CD4-positive, alpha-beta T cell treated with Interleukin-15 for 1 hour (primary cell): Measurements from ENCODE around the gene RRP1B.
"Not testable (repeated sequence)": the region's sequence is repeated elsewhere in the genome, so short reads cannot be mapped to it uniquely, and the experiment has no call there.

Source experiments
- DNase-seq: peaks from one replicate; pipeline ENCODE4 v3.0.0-alpha.2; 2020

RRP1B gene

DNA sequence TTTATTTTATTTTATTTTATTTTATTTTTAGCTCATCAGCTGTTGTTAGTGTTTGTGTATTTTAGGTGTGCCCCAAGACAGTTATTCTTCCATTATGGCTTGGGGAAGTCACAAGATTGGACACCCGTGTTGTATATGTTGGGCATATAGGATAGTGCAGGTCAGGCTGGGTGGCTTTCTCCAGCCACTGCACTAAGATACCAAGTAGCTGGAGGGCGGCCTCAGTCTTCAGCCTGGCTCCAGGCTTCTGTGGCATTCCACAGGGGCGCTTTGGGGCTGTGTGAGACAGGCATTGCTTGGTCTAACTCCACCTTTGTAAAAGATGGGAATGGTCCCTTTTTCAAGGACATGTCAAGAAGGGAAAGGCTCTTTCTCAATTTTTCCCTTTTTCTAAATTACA lies 16.5 kb downstream of the RRP1B start:
- no peak for DNase-seq

DNA sequence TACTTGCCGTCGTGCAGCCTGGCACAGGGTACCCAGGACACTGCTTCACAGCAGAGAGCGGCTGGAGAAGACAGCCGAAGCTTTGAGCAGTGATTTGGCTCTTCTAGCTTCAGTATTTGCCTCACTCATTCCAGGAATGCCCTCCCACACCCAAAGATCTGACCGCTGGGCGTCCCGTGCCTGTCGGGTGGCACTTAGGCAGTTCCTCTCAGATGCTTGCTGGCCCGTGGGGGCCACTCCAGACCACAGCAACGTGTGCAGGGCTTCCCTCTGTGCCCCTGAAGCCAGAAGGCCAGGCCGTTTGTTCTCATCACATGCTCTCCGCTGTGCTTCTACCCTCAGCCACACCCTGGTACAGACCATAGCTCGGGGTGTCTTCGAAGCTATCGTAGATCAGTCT lies 17.0 kb downstream of the RRP1B start:
- DNase-seq, result no peak

DNA sequence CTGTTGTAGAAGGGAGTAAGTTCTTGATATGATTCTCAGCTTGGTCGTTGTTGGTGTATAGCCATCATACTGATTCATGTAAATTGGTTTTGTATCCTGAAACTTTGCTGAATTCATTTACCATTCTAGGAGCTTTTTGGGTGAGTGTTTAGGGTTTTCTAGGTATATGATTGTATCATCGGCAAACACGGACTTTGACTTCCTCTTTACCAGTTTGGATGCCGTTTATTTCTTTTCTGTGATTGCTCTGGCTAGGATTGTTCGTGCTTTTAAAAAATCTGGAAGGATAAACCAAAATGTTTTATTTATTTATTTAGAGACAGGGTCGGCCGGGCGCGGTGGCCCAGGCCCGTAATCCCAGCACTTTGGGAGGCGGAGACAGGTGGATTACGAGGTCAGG lies 20.6 kb downstream of the RRP1B start:
- no peak for DNase-seq

DNA sequence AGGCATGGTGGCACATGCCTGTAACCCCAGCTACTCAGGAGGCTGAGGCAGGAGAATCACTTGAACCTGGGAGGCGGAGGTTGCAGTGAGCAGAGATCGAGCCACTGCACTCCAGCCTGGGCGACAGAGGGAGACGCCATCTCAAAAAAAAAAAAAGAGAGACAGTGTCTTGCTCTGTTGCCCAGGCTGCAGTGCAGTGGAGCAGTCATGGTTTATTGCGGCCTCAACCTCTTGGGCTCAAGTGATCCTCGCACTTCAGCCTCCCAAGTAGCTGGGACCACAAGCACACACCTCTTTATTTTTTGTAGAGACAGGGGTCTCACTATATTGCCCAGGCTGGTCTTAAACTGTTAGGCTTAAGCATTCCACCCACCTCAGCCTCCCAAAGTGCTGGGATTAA lies 21.1 kb downstream of the RRP1B start:
- DNase-seq, result not testable (repeated sequence)

DNA sequence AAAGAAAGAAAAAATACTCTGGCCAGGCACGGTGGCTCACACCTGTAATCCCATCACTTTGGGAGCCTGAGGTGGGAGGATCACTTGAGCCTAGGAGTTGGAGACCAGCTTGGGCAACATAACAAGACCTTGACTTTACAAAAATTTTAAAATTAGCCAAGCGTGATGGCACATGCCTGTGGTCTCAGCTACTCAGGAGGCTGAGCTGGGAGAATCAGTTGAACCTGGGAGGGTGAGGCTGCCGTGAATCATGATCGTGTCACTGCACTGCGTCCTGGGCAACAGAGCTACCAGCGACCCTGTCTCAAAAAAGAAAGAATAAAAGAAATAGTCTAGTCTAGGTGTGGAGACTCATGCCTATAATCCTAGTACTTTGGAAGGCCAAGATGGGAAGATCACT lies 22.3 kb downstream of the RRP1B start:
- no peak for DNase-seq

DNA sequence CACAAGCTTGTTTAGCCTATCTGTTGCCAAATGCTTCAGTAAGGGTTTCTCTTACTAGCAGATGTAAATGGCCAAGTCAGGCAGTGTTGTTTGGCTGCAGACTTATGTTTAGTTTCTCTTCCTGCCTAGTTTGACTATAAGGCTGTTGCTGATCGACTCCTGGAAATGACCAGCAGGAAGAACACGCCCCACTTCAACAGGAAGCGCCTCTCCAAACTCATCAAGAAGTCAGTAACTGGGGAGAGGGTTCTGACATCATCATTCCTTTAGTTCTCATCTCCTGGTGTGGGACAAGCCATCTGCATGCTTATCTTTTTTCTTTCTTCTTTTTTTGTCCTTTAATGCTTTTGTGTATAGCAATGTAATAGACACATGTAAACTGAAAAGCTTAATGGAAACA lies 25.1 kb downstream of the RRP1B start:
- no peak for DNase-seq

DNA sequence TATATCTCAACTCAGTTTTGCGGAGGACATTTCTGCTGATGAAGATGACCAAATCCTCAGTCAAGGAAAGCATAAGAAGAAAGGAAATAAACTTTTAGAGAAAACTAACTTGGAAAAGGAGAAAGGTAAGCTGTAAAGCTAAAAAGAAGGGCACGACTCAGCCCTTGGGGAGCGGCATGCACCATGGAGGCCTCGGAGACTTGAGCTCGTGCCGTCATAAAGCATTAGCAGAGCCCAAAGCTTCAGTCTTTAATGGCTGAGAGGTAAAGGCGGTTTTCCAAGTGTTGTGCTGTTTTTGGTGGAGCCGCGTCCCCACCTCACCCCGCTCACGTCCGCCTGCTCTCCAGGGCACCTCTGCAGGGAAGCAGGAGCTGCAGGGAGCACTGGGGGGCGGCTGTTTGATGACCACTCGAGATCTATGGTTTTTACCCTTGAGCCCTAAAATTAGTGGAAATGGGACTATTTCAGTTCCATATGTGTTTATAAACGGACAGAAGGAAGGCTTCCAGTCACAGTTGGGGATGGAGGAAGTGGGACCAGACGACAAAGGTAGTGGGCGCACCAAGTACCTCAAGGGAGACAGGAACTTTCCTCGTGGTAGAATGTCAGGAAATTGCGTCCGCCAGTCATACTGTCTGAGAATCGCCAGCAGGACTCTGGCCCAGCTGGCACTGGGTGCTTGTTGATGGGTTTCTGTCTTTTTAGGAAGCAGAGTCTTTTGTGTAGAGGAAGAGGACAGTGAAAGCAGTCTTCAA lies 27.6 kb downstream of the RRP1B start:
- no peak for DNase-seq

DNA sequence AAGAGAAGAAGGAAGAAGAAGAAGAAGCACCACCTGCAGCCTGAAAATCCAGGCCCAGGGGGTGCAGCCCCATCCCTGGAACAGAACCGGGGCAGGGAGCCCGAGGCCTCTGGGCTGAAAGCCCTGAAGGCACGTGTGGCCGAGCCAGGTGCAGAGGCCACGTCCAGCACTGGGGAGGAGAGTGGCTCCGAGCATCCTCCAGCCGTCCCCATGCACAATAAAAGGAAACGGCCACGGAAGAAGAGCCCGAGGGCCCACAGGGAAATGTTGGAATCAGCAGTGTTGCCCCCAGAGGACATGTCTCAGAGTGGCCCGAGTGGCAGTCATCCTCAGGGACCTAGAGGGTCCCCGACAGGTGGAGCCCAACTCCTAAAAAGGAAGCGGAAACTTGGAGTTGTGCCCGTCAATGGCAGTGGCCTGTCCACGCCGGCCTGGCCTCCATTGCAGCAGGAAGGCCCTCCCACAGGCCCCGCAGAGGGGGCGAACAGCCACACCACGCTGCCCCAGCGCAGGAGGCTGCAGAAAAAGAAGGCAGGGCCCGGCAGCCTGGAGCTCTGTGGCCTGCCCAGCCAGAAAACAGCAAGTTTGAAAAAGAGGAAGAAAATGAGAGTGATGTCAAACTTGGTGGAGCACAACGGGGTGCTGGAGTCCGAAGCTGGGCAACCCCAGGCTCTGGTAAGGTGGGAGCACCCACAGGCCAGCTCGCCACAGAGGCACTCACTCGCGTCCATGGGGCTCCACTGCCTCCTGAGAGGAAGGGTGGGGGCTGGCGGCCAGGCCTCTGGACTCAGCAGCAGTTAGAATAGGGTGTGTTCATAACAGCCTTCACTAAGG lies 28.4 kb downstream of the RRP1B start:
- DNase-seq, result peak; percentile 31

DNA sequence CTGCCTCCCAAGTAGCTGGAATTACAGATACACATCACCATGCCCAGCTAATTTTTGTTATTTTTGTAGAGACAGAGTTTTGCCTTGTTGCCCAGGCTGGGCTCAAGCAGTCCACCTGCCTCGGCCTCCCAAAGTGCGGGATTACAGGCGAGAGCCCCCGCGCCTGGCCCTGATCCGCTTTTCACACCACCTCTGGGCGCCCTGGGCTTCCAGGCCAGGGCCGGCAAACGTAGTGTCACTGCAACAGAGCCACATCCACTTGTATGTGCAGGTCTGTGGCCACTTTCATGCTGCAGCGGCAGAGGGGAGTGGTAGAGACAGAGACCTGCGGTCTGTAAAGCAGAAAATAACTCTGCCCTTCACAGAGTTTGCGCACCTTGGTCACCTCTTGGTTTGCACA lies 29.5 kb downstream of the RRP1B start:
- DNase-seq, result no peak

DNA sequence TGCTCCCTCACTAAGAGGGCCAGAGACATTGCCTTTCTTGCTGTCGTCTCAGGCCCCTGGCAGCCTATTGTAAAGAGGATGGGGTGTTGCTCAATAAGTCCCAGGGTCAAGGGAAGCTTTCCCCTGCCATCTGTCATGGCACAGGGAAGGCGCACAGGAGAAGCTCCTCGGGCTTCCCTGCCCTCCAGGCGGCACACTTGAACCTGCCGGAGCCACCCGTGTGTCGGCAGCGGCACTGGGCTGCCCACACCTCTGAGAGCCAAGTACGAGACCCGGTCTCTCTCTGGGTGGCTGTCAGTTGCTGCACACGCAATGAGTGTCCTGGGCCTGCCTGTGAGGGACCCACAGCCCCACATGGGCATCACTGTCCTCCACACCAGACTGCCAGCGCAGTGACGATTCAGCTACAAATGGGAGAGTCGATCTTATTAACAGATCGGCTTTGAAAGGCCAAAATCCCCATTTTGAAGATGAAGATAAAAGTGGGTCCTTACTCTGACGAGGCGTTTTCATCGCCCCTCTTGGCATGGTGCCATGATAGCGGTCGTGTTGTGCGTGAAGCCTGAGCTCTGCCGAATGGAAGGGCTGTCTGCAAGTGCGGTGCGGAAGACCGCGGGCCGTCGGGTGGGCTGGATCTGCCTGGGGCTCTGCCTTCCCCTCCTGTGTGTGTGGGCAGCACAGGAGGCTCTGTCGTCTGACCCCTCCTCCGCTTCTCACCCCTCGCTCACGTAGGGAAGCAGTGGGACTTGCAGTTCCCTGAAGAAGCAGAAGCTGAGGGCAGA lies 30.4 kb downstream of the RRP1B start:
- DNase-seq, result no peak

DNA sequence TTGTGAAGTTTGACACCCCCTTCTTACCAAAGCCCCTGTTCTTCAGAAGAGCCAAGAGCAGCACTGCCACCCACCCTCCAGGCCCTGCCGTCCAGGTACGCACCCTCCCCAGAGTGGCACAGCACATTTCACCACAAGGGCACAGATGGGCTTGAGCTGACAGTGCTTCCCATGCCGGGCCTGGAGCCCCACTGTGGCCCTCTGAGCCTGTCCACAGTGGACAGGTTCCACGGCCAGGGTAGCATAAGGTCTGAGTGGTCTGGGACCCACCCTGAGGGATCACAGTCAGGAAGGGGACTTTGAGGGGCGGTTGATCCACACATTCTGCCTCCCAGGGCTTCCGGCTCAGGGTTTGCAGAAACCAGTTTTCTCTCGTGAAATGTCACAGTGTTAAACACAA lies 31.0 kb downstream of the RRP1B start:
- DNase-seq, result no peak

DNA sequence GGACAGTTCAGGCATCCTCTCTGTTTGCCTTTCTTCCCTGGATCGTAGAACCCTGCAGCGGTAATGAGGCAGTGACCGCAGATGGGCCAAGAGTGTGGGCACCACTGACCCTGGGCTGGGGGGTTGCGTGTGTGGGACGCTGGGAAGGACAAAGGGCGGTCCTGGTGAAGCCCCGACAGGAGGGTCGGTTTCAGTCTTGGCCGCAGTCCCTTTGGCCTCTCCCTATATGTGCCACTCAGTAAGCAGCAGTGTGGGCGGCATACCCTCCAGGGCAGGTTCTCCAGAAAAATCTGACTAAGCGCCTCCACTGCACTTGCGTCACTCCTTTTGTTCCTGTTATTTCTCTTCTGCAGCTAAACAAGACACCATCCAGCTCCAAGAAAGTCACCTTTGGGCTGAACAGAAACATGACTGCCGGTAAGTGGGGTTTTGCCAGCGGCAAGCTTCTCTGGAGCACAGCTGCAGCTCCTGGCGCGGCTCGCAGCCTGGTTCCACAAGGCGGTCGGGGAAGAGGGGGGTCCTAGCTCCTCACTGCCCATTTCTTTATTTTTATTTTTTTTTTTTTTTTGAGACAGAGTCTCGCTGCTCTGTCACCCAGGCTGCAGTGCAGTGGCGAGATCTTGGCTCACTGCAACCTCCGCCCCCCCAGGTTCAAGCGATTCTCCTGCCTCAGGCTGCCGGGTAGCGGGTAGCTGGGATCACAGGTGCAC lies 31.9 kb downstream of the RRP1B start:
- DNase-seq, result no peak

DNA sequence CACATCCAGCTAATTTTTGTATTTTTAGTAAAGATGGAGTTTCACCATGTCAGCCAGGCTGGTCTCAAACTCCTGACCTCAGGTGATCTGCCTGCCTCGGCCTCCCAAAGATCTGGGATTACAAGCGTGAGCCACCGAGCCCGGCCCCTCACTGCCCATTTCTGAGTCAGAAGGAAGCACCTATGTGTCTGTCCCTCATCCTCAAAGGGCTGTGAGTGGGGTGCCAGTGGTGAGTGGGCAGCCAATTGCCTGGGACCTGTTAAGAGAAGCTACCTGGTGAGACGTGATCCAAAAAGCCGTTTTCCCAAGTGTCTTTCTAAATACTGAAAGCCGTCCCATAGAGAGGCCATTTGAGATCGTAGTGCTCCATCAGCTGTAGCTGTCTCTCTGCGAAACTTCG lies 32.4 kb downstream of the RRP1B start:
- DNase-seq, result no peak

DNA sequence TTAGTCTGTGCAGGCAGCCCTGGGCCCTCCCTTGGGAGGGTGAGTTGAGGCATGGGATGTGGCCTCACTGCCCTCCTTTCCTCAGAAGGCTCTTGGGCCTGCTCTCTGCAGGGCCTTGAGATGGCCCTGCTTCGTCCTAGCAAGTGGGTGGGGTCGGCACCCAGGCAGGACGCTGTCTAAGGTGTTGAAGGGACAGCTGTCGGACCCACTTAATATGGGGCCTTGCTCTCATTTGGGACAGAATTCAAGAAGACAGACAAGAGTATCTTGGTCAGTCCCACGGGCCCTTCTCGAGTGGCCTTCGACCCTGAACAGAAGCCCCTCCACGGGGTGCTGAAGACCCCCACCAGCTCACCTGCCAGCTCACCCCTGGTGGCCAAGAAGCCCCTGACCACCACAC lies 33.6 kb downstream of the RRP1B start:
- DNase-seq, result no peak

DNA sequence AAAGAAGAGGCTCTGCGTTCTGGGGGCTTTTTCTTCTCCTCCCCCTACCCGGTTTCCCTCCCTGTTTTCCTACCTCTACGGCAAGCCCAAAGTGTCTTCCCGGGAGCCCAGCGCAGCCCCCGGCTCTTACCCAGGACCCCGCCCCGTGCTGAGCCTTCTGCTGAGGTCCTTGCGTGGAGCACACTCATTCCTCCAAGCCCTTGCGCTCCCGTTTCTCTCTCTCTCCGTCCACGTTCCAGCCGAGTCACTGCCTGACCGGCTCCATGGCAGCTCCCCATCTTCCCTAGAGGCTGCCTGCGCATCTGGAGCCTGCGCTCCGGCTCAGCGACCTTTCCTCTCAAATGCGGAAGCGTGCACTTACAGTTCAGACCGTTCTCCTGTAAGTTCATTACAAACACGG lies 34.6 kb downstream of the RRP1B start:
- no peak for DNase-seq

DNA sequence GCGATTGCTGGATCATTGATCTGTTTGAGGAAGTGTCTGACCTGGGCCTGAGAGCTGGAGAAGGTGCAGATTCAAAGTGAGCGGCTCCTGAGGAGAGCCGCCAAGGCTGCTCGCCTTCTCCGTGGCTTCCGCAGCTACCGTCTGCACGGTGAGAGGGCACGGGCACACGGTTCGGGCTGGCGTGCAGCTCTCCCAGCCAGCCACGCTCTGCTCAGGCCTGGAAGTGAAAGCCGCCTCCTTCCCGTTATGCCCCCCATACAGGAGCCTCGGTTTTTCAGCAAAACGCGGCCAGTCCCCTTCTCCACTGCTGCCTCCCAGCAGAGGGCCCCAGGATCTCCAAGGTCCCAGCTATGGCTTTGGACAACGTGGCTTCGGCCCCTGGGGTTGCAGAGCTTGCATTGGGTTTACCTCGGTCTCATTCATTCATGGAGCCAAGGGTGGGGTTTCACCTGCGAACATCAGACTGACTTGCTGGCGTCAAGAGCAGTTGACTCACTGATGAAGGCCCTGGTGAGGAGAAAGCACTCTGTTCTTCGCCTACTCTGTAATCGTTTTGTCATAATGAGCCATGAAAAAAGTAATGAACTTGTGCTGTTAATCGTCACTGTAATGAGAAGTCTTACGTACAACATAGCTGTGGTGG lies 35.2 kb downstream of the RRP1B start:
- DNase-seq, result no peak

DNA sequence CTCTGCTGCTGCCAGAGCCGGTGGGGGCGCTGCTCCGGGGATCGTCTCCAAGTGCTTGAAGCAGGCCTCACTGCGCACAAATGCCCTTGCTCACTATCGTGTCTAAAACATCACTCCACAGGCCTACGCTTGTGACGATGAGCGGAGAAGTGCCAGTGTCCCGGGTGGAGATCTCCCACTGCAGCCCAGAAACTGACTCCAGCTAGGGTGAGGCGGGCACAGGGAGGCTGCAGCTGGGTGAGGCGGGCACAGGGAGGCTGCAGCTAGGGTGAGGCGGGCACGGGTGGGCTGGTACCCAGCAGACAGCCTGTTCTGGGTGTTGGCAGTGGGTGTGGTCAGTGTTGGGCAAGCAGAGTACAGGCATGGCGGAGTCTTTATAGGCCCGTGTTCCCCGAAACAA lies 36.9 kb downstream of the RRP1B start:
- no peak for DNase-seq

DNA sequence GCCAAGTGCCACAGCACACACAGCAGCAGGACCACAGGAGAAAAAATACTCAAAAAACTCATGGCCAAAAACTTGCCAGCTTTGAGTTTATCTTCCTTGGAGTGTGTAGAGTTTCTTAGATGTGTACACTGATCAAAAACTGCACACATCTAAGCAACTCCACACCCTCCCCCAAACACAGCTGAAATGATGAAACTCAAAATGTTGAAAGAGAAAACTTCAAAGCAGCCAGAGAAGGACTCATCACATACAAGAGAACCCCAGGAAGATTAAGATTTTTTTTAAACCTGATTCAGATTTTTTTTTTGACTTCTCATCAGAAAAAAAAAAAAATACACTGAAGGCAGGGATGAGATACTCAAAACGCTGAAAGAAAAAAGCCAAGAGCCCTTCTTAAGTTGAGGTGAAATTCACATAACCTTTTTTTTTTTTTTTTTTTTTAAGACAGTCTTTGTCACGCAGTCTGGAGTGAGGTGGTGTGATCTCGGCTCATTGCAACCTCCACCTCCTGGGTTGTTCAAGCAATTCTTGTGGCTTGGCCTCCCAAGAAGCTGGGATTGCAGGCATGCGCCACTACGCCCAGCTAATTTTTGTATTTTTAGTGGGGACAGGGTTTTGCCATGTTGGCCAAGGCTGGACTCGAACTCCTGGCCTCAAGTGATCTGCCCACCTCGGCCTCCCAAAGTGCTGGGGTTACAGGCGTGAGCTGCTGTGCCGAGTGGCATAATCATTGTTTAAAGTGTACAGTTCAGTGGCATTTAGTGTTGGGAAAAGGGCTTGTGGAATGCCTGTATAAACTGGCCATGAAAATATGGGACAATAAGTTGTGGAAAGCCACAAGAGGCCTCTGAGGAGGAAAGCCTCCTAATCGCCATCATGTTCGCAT lies 38.6 kb downstream of the RRP1B start:
- no peak for DNase-seq

DNA sequence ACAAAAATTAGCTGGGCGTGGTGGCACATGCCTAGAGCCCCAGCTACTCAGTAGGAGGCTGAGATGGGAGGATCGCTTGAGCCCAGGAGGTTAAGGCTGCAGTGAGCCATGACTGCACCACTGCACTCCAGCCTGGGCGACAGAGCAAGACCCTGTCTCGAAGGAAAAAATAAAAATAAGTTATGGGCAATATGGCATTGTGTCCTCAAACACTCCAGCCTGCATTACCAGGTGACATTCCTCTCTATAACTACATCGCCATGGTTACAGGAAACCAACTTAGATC lies 40.1 kb downstream of the RRP1B start:
- not testable (repeated sequence) for DNase-seq

DNA sequence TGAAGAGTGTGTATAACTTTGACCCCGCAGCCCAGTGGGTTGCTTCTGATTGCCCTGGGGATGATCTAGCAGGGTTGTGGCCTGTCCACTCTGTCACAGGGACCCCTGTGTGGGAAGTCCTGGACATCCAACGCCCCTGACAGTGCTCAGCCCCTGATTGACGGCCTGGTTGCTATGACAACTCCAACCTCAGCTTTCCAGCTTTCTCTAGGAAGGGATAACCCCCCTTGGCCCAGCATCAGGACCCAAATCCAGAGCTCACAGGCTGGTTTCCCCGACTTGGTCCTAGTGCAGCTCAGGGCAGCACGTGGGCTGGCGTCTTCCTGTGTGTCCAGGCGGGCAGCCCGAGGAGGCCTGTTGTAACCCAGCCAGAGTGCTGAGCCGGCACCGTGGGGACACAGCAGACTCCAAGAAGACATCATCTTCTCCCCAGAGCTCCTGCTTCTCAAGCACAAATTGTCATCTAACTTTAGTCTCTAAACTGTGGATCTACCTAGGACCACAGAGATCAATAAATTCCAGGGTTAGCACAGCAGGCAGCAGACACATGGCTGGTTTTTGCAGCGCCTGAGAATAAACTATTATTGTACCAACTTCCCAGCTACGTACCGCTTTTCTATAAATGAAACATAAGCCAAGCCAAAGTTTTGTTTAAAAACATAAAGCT lies 40.7 kb downstream of the RRP1B start:
- no peak for DNase-seq
